Upper lobe of right lung (tissue), 1 donor: ENCODE data around the gene C15orf39. TPM values are rescaled to one million over a fixed set of nuclear protein-coding genes. Genes with fewer than 3 reads are reported as not detected.
"Not testable (repeated sequence)": the region's sequence is repeated elsewhere in the genome, so short reads cannot be mapped to it uniquely, and the experiment has no call there.

ENCODE experiments used
- ATAC-seq: fragments of 200-7000 bp; cut with Tn5 transposase; one replicate; pipeline ENCODE4 v1.9.1; 2020; ENCODE audit warnings: mild to moderate bottlenecking, moderate library complexity
- DNase-seq: peaks from one replicate; pipeline ENCODE4 v3.0.0-alpha.2; 2020
- H3K27ac ChIP-seq: fragments of 200-600 bp; one replicate; pipeline ENCODE4 v1.8.0; 2022
- H3K27me3 ChIP-seq: fragments of 200-600 bp; one replicate; pipeline ENCODE4 v1.8.0; 2022; ENCODE audit warnings: mild to moderate bottlenecking
- H3K36me3 ChIP-seq: fragments of 200-600 bp; one replicate; pipeline ENCODE4 v1.8.0; 2022
- H3K4me1 ChIP-seq: fragments of 200-600 bp; one replicate; pipeline ENCODE4 v1.8.0; 2022
- H3K4me3 ChIP-seq: fragments of 200-600 bp; one replicate; pipeline ENCODE4 v1.8.0; 2022; ENCODE audit warnings: mild to moderate bottlenecking
- H3K9me3 ChIP-seq: fragments of 200-600 bp; one replicate; pipeline ENCODE4 v1.8.0; 2022
- intact Hi-C: fragments of 100-400 bp; cut with DNase I; formaldehyde crosslinking; loops from one replicate; pipeline ENCODE4 v1.11.0; 2022
- total RNA-seq: library from RNA; stranded (reverse); fragmentation: NEBNext Ultra II Directional; extraction: Animal tissue kit (Norgen Biotek cat#: 25700); gene quantifications from one replicate; pipeline ENCODE4 v1.2.1, GENCODE V29; 2021
- TF ChIP-seq, protein P1 (sequence below): fragments of 200-600 bp; IDR thresholded peaks from one replicate; pipeline ENCODE4 v1.8.0; 2022; ENCODE audit warnings: antibody characterized with exemption
- donor health status: DM: no; HTN: yes; CAD: no; lungs with severe emphysema.

The C15orf39 gene
- total RNA-seq, 1 donor from 2014 or later: 33.3 TPM

DNA sequence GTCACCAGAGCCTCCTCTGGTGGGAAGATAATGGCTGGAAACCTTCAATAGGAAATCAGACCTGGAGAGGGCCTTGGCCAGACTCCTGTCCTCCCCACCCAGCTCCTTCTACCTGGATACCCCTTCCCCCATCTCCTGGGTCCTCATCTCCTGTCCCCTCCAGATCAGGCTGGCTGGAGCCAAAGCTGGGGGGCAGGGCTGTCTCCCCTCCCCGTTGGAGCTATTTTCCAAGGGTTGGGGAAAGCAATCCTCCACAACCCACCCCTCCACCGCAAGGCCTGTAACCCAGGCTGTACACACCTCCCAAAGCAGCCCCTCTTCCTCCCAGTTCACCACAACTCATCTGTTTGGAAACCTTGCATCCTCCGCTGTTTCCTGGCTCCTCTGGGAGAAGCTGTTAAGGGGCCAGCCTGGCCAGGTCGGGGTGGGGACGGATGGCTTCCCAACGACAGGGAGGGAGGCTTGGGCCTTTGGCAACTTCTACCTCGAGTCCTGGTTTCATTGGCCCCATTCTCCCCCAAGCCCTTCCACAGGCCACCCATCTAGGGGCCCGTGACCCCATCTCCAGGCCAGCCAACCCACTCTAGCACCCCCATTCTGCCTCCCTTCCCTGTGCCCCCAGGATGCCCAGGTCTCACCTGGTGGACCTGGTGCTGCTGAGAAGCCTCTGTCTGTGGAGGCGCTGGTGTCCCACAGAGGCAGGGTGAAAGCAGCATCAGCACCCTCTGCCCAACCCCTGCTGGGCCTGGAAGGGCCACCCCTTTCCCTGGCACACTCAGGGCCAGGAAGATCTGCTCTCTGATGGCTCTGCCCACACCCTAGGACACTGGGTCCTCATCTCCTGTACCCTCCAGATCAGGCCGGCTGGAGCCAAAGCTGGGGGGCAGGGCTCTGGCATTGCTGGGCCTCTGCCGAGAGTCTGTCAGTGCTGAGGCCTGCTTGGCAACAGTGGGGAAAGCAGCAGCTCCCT is 34.4 kb downstream of the C15orf39 start:
- TF ChIP-seq, protein P1, sequence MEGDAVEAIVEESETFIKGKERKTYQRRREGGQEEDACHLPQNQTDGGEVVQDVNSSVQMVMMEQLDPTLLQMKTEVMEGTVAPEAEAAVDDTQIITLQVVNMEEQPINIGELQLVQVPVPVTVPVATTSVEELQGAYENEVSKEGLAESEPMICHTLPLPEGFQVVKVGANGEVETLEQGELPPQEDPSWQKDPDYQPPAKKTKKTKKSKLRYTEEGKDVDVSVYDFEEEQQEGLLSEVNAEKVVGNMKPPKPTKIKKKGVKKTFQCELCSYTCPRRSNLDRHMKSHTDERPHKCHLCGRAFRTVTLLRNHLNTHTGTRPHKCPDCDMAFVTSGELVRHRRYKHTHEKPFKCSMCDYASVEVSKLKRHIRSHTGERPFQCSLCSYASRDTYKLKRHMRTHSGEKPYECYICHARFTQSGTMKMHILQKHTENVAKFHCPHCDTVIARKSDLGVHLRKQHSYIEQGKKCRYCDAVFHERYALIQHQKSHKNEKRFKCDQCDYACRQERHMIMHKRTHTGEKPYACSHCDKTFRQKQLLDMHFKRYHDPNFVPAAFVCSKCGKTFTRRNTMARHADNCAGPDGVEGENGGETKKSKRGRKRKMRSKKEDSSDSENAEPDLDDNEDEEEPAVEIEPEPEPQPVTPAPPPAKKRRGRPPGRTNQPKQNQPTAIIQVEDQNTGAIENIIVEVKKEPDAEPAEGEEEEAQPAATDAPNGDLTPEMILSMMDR: no peak
- H3K4me3 ChIP-seq: no peak overlapping the region
- no peaks in the 10 kb centered on the region for H3K36me3 ChIP-seq
- no peaks in the 10 kb centered on the region for H3K4me1 ChIP-seq
- intact Hi-C loops: no loop called here
- DNase-seq (peak; percentile 40), ATAC-seq (no peak)
- peaks cover 8% of the 10 kb centered on the region for H3K27me3 ChIP-seq
- H3K27ac ChIP-seq: no peak overlapping the region
- H3K9me3 ChIP-seq: no peaks in the 10 kb centered on the region

- no peak overlapping the region for H3K4me3 ChIP-seq
- H3K36me3 ChIP-seq: no peaks in the 10 kb centered on the region
- TF ChIP-seq, protein P1: no peak
- intact Hi-C loops: no loop called here
- no peaks in the 10 kb centered on the region for H3K9me3 ChIP-seq
- ATAC-seq: no peak
- H3K27ac ChIP-seq: no peak overlapping the region
- peaks cover 8% of the 10 kb centered on the region for H3K27me3 ChIP-seq
- peak; percentile 52 for DNase-seq
- H3K4me1 ChIP-seq: no peaks in the 10 kb centered on the region
Observed at GRCh38 chr15:75237316-75237982, 35.8 kb downstream of the C15orf39 start.

- no peaks in the 10 kb centered on the region for H3K9me3 ChIP-seq
- peaks cover 8% of the 10 kb centered on the region for H3K27me3 ChIP-seq
- intact Hi-C loops: no loop called here
- H3K4me3 ChIP-seq: no peak overlapping the region
- no peaks in the 10 kb centered on the region for H3K36me3 ChIP-seq
- peak; percentile 44 for DNase-seq
- H3K4me1 ChIP-seq: no peaks in the 10 kb centered on the region
- TF ChIP-seq, protein P1: no peak
- ATAC-seq: no peak
- H3K27ac ChIP-seq: no peak overlapping the region
Observed at GRCh38 chr15:75238150-75238549, 36.5 kb downstream of the C15orf39 start.

- intact Hi-C loops, H3K36me3 ChIP-seq, H3K27ac ChIP-seq, H3K4me1 ChIP-seq, H3K27me3 ChIP-seq, H3K4me3 ChIP-seq, ATAC-seq, H3K9me3 ChIP-seq, DNase-seq: not testable (repeated sequence)
Observed at GRCh38 chr15:75245741-75246140, 44.1 kb downstream of the C15orf39 start.

- H3K4me1 ChIP-seq, H3K27ac ChIP-seq, H3K9me3 ChIP-seq, H3K27me3 ChIP-seq, ATAC-seq, DNase-seq, H3K4me3 ChIP-seq, intact Hi-C loops, H3K36me3 ChIP-seq: not testable (repeated sequence)
Observed at GRCh38 chr15:75248991-75249390, 47.3 kb downstream of the C15orf39 start.

DNA sequence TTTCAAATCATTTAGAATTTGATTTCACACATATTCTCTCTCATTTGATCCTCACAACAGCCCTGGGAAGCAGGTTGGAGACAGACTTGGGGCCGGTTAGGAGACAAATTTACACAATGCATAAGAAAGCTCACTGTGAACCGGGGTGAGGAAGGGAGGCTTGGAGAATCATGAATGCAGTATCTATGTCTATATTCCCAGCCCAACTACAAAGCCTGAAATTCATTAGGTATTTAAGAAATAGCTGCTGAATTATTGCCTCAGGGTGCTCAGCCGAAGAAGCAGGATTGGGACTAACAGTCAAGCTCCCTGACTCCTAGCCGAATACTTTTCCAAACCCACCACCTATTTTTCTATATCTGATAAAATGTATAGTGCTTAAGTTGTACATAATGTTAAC is 48.0 kb downstream of the C15orf39 start:
- ATAC-seq: no peak
- Histone ChIP-seq H3K9me3 (no peaks in the 10 kb centered on the region), H3K4me3 (no peak overlapping the region), H3K27ac (no peak overlapping the region), H3K27me3 (no peaks in the 10 kb centered on the region), H3K36me3 (no peaks in the 10 kb centered on the region), H3K4me1 (no peaks in the 10 kb centered on the region)
- TF ChIP-seq, protein P1: no peak
- intact Hi-C loops: no loop called here
- no peak for DNase-seq

DNA sequence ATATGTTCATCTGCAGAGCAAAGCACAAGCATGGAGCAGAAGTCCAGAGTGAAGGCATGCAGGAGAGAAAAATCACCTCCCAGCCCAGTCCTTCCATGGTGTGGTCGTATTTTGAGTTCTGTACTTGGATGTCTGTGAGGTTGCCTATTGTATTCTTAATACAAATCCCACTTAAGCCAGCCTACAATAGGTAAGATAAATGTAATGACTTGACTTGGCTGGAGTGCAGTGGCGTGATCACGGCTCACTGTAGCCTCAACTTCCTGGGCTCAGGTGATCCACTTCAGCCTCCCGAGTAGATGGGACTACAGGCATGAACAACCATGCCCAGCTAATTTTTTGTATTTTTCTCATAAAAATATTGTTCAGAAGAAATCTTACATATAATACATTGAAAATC is 49.7 kb downstream of the C15orf39 start:
- DNase-seq, H3K27me3 ChIP-seq, intact Hi-C loops, ATAC-seq, H3K9me3 ChIP-seq, H3K4me3 ChIP-seq, H3K4me1 ChIP-seq, H3K27ac ChIP-seq, H3K36me3 ChIP-seq: not testable (repeated sequence)

- H3K36me3 ChIP-seq, H3K27me3 ChIP-seq, intact Hi-C loops, ATAC-seq, H3K27ac ChIP-seq, H3K4me3 ChIP-seq, H3K4me1 ChIP-seq, H3K9me3 ChIP-seq, DNase-seq: not testable (repeated sequence)
Observed at GRCh38 chr15:75252285-75252684, 50.6 kb downstream of the C15orf39 start.

GRCh38 chr15:75258034-75258433 is 56.4 kb downstream of the C15orf39 start, which contains the start of gene GOLGA6C:
TSS of gene GOLGA6C (plus strand) at chr15:75258334. CDS start at chr15:75258599, 265 bp downstream.
- H3K27ac ChIP-seq, intact Hi-C loops, ATAC-seq, H3K9me3 ChIP-seq, H3K4me1 ChIP-seq, H3K36me3 ChIP-seq, H3K27me3 ChIP-seq, DNase-seq, H3K4me3 ChIP-seq: not testable (repeated sequence)
